ENCODE data around the gene UBL4A.

Gene UBL4A

DNA sequence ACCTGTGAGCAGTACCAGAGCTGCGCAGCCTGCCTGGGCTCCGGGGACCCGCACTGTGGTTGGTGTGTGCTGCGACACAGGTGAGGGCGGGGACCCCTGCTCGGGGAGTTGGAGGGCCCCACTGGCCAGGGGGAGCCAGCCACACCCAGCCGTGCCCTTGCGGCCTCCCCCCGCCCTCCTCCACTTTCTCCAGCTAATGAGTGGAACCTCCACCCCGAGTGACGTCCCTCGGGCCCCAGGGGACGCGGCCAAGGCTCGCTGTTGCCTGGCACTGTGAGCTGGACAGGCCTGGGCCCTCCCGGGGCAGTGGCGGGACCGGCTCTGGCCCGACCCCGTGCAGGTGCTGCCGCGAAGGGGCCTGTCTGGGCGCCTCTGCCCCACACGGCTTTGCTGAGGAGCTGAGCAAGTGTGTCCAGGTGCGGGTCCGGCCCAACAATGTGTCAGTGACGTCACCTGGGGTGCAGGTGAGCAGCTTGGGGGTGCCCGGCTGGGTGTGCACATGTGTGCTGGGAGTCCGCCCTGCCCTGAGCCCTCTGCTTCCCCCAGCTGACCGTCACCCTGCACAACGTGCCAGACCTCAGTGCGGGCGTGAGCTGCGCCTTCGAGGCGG is 22.7 kb downstream of the UBL4A start:
- DNase-seq (ENCODE audit: low read depth in 2 of 2) = no peak

DNA sequence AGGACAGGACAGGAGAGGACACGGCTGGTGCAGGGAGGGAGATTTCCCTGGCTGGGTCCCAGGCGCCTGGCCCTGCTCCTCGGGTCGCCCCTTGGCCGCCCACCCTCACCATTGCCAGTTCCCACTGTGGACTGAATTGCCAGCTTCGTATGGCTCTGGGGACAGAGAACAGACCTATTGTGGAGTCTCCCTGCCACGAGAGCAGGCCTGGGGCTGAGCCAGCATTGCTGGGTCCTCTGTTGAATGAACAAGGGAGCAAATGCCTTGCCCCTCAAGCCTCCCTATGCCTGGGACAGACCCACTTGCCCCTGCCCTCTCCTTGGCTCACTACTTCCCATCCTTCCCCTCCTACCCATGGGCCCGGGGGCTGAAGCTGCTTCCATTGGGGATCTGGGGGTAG is 24.0 kb downstream of the UBL4A start:
- no peak for DNase-seq (ENCODE audit: low read depth in 2 of 2)

DNA sequence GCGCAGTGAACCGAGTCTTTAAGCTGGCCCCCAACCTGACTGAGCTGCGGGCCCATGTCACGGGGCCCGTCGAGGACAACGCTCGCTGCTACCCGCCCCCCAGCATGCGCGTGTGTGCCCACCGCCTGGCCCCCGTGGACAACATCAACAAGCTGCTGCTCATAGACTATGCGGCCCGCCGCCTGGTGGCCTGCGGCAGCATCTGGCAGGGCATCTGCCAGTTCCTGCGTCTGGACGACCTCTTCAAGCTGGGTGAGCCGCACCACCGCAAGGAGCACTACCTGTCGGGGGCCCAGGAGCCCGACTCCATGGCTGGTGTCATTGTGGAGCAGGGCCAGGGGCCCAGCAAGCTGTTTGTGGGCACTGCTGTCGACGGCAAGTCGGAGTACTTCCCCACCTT is 26.1 kb downstream of the UBL4A start:
- no peak for DNase-seq (ENCODE audit: low read depth in 2 of 2)

DNA sequence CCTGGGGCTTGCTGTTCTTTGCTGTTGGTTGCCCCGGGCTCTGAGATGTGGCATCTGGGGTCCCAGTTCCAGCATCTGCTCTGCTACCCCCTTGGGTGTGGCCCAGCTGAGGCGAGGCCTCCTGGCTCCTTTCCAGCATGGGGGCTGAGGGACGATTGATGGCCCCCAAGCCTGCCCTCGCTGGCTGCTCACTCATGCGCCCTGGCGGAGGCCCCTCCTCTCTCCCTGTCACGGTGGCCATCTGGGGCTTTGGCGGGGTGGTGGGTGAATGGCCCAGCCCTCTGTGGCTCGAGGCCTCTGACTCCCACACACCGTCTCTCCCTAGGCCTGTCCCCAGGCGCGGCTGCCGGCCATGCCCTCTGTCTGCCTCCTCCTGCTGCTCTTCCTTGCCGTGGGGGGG is 26.6 kb downstream of the UBL4A start:
- DNase-seq (ENCODE audit: low read depth in 2 of 2) = no peak

DNA sequence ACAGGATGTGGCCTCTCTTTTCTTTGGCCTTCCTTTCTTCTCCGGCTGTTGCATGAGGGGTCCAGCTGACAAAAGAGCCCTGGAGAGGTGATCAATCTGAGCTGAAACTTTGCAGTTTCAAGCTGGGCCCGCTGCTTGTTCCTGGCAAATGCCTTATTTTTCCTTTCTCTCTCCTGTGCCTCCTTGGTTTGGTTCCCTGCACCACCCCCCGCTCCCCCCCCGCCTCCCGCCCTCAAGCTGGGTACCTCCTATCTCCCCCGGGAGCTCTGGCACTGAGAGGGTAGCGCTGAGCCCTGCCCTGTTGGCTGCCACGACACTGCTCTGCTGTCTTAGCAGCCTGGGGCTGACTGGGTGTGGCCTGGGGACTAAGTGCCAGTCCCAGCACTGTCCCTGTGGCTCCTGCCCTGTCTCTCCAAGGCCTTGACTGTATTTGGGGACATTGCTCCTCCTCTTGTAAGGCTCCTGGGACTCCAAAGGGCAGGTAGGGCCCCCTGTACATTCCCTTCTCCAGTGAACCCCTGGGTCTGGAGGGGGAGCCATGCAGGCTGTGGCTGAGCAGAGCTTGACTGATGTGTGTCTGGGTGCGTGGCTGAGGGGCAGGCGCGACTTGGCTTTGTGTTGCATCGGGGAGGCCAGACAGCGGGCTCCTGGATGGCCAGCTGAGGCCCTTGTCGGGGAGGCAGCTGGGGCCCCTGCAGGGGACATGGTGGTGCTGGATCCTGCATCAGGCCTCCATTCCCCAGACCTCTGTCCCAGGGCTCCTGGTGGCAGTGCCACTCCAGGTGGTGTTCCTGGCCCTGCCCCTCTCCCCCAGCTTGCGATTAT is 27.2 kb downstream of the UBL4A start:
- no peak for DNase-seq (ENCODE audit: low read depth in 2 of 2)

DNA sequence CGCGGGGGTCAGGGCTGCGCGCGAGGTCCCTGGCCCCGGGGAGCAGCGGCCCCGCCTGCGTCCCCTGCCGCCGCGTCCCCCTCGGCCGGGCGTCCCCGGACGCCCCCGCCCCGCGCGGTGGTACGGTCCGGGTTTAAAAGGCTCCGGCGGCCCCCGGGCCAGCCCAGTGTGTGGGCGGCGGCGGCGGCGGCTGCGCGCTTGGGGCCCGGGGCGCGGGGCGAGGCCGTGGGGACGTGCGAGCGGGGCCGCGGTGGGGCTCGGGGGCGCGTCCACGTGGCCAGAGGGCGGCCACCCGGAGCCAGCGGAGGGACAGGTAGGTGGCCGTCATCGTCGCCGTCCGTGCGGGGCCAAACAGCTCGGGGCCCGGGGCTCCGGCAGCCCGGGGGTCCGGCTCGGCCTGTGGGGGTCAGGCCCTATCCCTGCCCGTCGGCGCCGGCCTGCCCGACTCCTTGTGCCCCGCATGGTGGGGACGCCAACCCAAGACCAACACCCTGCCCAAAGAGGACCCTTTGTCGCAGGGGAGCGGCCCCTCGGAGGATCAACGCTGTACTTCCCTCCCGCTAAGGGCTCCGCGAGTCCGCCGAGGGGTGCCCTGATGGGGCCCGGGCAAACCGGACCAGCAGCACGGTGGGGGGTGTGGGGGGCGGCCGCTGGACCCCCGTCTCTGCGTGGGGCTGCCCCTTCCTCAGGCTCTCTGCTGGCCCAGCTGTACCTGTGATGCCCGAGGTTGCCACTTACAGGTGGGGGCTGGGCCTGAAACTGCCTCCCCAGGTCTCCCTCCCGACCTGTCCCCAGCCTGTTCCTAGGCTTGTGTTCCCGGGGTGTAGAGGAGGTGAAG is 28.1 kb downstream of the UBL4A start, which contains the start of gene PLXNA3:
Gene PLXNA3 (plus strand): TSS at position 166 of the 838 bp plus-strand sequence. CDS start 1,903 bp downstream, outside the sequence.
- DNase-seq (ENCODE audit: low read depth in 2 of 2) = peak in 1 of 2 experiments; percentile 24

DNA sequence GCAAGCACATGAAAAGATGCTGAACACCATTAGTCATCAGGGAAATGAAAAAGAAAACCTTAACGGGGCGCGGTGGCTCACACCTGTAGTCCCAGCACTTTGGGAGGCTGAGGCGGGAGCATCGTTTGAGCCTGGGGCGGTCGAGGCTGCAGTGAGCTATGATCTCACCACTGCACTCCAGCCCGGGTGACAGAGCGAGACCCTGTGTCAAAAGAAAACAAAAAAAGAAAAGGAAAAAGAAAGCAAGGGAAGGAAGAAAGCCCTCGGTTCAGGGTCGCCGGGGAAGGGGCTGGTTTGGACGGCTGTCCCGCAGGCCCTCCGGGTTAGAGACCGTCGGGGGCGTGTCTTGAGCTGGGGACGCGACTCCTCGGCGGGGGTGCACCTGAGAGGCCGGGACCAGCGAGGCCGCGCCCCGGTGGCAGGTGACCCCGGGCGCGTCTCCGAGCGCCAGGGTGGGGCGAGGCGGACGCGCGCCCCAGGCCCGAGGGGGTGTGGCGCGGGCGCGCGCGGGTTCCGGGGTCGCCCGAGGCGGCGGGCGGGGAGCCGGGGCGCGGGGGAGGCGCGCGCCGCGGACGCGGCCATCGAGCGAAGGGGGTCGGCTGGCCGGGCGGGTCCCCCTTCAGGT is 28.8 kb downstream of the UBL4A start:
- DNase-seq (ENCODE audit: low read depth in 2 of 2) = no peak

DNA sequence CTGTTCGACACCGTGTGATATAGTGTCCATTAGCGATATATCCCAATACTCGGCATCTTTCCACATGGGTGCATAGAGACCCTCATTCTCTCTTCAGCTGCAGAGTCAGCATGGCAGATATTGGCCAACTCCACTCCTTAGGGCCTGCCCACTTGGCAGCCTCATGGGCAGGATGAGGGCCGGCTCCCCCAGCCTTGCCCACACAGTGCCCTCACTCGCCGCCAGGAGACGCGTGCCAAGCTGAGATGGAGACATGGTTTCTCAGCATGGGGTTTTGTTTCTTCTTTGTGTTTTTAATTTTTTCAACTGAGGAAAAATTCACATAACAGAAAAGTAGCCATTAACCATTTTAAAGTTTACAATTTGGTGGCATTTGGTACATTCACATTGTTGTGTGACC is 33.6 kb downstream of the UBL4A start:
- no peak for DNase-seq (ENCODE audit: low read depth in 2 of 2)

DNA sequence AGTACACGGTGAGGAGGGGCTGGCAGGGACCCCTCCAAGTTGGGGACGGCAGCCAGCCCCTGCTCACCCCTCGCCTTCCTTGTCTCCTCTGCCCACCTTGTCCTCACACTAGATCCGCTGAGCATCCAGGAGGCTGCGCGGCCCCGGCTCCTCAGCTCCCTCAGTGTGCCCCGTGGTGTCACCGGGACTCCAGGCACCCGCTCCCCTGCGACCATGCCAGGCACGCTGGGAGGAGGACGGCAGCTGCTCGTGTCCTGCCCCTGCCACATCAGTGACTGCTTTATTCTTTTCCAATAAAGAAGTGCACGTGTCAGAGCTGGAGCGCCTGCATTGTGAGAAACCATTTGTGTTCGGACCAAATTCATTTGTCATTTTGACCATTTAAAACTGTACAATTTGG is 36.1 kb downstream of the UBL4A start:
- no peak for DNase-seq (ENCODE audit: low read depth in 2 of 2)

DNA sequence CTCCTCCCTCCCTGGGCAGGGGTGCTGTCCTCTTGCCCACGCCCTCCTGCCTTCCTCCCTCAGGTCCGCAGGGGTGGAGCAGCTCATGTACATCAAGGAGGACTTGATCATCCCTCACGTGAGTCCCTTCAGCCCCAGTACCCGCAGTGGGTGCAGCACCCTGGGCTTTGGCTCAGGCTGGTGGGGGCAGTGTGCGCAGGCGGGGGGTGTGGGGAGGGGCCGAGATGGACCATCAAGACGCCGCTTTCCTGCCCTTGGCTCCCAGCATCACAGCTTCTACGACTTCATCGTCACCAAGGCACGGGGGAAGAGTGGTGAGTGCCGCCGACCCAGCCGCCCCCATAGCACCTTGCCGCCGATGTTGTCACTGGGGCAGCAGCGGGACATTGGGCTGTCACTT is 36.8 kb downstream of the UBL4A start:
- DNase-seq (ENCODE audit: low read depth in 2 of 2) = no peak

DNA sequence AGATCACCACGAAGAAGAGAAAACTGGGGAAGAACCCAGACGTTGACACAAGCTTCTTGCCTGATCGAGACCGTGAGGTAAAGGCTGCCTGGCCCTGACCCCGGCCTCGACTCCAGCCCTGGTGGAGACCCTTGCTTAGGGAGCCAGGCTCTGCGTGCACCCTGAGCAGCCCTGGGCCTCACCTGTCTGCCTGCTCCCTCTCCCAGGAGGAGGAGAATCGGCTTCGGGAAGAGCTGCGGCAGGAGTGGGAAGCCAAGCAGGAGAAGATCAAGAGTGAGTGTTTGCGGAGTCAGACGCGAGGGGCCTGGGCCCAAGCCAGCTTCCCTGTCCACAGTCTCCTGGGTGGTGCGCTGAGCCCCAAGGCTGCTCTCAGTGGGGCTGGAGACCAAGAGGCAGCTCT is 37.9 kb downstream of the UBL4A start:
- DNase-seq (ENCODE audit: low read depth in 2 of 2) = no peak

DNA sequence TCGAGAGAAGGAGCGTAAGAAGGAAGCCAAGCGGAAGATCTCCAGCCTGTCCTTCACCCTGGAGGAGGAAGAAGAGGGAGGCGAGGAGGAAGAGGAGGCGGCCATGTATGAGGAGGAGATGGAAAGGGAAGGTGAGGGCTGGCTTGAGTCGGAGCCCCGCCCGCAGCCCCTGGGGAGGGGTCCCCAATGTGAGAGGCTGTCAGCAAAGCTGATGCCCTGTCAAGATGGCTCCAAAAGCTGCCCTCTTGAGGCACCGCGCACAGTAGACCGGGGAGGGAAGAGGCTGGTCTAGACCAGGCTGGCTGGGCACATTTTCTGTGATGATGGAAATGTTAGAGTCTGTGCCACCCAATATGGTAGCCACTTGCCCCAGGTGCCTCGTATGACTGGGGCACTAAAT is 40.0 kb downstream of the UBL4A start:
- DNase-seq (ENCODE audit: low read depth in 2 of 2) = no peak

DNA sequence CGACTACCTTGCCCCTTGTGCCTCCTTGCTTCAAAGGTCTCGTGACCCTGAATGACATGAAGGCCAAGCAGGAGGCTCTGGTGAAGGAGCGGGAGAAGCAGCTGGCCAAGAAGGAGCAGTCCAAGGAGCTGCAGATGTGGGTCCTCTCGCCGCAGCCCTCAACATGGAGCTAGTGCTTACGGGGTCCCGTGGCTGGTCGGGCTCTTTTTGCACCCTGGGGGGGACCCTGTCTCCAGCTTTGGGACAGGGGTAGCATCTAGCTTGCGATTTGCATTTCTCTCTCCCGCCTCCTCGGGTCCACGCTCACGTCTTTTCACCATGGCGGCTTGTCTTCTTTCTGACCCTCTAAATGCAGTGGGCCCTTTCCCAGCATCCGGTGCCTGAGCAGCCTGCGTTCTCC is 40.6 kb downstream of the UBL4A start:
- DNase-seq (ENCODE audit: low read depth in 2 of 2) = no peak

DNA sequence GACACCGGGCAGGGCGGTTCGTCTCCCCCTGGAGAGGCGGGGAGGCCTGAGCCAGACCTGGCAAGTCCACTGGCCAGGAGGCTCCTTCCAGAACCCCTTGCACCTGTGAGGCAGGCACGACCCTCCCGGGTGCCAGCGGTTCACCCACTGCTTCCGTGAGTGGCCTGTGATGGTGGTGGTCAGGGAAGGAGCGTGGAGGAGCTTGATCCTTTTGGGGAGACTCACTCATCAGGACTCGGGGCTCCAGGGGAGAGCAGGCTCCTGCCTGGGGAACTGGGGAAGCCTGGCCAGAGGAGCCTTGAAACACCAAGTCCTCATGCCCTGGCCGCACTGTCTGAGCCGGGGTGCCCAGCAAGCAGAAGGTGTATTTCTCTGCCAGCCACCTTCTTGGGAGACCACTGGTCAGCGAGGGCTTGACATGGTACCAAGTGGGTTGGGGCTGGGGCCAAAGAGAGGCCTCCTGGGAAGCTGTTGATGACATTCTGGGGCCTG is 41.6 kb downstream of the UBL4A start:
- DNase-seq (ENCODE audit: low read depth in 2 of 2) = no peak

DNA sequence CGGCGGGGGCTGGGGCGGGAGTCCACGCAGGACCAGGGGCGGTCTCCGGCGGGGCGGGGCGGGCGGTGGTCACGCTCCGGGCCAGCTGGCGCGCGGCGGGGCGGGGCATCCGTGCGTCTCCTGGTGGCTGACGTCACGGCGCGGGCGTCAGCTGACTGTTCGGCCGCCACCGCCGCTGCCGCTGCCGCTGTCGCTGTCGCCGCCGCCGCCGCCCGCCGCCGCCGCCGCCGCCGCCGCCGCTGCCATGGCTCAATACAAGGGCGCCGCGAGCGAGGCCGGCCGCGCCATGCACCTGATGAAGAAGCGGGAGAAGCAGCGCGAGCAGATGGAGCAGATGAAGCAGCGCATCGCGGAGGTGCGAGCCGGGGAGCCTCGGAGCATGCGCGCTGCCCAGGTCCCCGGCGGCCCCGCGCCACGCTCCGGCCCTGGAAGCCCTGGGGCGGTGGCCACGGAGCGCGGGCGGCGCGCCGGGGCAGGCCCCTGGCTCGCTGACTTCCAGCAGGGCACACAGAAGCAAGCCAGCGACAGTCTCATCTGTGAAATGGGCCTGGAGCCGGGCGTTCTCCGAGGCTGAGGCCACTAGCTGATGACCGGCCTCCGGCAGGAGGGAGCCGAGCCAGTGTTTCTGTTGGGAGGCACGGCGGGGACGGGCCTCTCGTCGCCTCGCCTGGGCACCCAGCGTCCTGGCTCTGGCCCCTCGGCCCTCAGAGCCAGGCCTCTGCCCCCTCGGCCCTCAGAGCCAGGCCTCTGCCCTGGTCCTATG is 42.2 kb downstream of the UBL4A start, which contains the start of gene FAM50A:
Gene FAM50A (plus strand): TSS at position 150 of the 763 bp plus-strand sequence. CDS start 95 bp downstream, at position 245.
- DNase-seq (ENCODE audit: low read depth in 2 of 2) = no peak

DNA sequence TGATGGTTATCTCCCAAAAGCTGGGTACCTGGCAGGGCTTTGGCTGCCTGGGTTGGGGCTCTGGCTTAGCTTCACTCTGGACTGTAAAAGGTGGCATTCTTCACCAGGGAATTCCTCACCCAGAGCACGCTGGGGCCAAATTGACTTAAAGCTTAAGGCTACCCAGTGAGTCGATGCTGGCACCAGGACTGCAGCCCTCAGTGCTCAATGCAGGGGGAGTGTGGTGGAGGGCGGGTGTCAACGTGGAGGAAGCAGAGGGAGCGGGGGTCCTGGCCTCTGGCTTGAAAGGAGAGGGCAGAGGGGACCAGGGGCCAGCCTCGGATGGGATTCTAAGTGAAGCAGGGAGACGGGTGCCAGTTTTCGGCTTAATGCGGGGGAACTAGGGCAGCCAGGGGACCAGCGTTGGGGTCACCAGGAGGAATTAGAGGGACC is 42.9 kb downstream of the UBL4A start:
- DNase-seq (ENCODE audit: low read depth in 2 of 2) = no peak

DNA sequence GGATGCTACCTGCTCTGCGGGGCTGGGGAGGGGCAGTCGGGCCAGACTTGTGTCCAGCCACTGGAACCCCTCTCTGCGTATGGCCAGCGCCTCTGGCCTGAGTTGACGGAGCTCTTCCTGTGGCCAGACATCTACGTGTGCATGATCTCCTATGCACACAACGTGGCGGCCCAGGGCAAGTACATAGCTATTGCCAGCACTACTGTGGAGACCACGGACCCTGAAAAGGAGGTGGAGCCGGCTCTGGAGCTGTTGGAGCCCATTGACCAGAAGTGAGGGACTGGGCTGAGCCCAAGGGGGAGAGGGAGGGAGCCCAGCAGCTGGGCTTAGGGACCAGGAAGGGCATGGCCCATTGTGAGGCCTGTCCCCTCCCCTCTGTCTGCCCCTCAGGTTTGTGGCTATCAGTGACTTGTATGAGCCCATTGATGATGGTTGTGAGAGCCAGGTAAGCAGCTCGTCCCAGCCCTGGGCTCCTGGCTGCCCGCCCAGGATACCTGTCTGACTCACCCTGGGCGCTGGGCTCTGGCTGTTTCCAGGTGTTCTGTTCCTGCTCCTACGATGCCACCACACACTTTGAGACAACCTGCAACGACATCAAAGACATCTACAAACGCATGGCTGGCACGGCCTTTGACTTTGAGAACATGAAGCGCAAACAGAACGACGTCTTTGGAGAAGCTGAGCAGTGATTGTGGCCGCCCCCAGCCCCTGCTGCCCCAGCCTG is 44.3 kb downstream of the UBL4A start:
- no peak for DNase-seq (ENCODE audit: low read depth in 2 of 2)

DNA sequence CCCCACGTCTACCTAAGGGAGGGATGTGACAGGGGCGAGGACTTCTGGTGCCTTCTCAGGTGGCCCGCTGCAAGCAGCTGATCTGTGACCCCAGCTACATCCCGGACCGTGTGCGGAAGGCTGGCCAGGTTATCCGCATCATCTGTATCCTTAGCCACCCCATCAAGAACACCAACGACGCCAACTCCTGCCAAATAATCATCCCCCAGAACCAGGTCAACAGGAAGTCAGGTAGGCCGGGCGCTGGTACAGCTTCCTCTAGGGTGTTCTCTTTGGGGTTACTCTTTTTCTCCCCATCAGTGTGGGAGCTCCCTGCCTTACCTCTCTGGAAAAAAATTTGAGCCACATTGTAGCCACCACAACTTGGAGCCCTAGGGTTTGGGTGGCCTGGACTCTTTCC is 44.9 kb downstream of the UBL4A start:
- no peak for DNase-seq (ENCODE audit: low read depth in 2 of 2)

DNA sequence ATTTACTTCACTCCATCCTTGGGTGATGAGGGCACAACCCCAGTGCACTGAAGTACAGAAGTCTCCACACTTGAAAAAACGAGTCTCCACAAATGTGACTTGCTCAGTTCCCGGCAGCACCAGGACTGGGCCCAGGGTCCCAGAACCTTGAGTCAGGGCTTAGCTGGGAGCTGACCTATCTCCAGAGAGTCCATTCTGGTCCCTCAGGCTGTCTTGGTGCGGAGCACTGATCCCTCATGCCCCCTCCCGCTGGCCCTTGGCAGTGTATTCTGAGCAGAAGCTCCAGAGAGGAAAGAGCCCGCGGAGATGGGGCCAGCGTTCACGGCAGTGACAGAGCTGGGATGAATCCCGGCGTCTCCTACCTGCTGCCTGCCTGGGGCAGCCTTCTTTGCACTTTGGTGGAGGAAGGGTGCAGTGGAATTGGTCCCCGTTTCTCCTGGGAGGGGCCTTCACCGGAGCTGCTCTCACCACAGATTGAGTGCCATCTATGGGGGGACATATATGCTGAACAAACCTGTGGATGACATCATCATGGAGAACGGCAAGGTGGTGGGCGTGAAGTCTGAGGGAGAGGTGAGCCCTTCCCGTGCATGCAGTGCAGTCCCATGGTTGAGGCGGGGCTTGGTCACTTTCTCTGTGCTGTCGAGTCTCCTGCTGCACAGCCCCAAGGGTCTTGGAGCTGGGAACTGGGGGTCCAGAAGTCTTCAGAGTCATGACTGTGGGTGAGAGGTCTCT is 45.6 kb downstream of the UBL4A start:
- no peak for DNase-seq (ENCODE audit: low read depth in 2 of 2)

DNA sequence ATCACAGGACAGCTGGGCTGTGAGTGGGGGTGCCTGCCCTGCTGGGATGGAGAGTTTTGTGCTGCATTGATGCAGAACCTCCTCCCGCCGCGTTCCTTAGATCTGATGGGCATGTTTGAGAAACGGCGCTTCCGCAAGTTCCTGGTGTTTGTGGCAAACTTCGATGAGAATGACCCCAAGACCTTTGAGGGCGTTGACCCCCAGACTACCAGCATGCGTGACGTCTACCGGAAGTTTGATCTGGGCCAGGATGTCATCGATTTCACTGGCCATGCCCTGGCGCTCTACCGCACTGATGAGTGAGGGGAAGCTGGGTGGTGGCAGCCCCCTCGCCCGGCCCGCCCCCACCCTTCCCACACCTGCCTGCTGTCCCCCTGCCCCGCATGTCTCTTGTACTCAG is 46.6 kb downstream of the UBL4A start:
- no peak for DNase-seq (ENCODE audit: low read depth in 2 of 2)

Measured in fibroblast of skin of left quadriceps (primary cell).